ENCODE results near the gene SLC35B2.
A peak's percentile ranks its signal among the peaks of the same experiment; 100 is the strongest.

SLC35B2 gene

DNA sequence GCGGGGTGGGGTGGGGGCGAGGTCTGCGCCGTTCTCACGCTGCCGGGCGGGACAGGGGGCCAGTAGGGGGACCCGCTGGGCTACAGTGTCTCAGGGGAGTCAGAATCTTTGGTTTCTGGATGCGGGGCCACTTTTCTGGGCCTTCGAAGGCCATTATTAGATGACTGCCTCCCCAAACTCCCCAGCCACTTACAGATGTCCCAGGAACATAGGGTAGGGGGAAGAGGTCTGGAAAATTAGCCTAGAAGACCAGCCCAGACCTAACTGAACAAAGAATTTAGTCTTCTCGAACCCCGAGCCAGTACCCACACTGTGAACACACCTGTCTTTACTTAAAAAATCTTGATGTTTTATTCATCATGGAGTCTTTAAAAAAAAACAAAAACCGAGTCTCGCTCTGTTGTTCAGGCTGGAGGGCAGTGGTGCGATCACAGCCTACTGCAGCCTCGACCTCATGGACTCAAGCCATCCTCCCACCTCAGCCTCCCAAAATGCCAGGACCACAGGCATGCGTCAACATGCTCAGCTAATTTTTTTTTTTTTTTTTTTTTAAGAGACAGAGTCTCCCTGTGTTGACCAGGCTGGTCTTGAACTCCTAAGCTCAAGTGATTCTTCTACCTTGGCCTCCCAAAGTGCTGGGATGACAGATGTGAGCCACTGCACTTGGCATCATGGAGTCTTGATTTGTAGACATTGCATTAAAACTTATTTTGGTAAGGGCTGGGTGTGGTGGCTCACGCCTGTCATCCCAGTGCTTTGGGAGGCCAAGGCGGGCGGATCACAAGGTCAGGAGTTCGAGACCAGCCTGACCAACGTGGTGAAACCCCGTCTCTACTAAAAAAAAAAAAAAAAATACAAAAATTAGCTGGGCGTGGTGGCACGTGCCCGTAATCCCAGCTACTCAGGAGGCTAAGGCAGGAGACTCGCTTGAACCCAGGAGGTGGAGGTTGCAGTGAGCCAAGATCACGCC lies 37.2 kb downstream of the SLC35B2 start:
- no peak for DNase-seq

DNA sequence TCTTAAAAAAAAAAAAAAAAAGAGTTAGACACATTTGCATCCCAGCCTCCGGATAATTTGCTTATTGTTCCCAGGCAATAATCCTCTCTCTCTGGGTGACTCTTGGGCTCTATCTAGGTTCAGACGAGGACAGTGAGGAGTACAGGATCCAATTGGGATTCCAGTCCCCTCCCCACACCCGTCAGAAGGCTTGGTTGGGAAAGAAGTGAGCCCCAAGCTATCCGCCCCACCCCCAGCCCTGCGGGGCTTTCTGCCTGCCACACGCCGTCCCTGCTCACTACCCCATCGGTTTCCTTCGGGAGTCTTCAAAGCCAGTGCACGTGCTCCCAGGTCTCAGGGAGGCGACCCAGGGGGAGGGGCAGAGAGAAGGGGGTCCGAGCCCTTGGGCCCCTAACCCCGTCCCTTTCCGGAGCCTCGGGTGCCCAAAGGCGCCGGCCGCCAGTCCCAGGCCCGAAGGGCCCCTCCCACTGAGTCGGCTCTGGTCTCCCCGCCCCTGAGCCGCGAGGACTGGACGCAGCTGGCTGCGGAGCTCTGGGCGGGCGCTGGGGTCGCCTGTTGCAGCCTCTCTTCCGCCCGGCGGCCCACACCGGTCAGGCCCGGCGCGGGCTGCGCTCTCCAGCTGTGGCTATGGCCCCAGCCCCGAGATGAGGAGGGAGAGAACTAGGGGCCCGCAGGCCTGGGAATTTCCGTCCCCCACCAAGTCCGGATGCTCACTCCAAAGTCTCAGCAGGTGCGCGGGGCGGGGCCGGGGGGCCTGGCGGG lies 38.1 kb downstream of the SLC35B2 start:
- DNase-seq, result peak; percentile 12

DNA sequence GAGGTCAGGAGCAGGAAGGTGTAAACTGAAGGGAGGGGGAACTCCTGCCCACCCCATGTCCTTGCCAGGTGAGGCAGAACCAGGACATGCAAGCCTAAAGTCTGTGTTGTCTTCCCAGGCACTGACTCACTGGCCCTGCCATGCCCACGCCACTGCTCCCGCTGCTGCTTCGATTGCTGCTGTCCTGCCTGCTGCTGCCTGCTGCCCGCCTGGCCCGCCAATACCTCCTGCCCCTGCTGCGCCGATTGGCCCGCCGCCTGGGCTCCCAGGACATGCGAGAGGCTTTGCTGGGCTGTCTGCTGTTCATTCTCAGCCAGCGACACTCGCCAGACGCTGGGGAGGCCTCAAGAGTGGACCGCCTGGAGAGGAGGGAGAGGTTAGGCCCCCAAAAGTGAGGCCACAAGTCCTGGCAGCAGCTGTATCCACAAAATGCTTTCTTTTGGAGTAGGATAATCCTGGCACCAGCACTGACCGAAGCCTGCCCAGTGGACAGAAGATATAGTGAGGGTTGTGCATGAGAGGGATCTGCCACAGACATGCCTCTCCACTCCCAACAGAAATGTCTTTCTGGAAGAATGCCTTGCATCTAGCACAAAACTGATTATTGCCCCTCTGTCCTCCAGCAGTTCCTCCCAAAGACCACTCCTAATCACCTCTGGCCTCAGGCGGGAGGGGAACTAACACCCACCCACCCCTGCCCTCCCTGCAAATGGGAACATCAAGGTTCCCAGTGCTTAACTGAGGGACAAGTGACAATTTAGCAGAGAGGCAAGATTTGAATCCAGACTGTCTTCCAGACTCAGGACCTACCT lies 39.8 kb downstream of the SLC35B2 start:
- no peak for DNase-seq

DNA sequence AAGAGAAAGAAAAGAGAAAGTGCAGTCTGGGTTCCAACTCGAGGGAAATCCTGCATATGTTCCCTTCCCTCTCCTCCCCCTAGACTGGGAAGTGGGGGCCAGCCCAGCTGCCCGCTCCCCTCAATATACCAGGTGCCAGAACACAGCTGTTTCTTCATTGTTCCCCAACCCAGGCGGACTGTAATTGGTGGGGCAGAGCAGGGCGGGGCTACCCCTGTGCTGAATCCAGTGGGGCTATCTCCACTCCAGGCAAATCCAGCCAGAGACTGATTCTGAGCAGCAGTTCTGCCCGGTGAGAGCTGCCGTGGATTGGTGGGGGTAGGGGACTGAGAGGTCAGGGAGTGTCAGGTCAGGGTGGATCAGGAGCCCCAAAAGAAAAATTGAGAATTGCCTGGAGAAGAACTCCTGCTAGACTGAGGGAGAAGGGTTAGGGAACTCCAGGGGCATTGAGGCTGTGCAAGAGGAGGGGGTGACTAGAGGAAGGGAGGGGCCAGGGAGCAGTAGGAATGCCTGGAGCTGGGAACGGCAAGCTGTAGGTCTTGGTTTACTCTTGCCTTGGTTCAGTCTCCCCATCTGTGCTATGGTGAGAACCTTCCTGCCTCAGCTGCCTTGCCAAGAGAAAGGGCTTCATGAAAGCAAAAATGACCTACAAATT lies 40.5 kb downstream of the SLC35B2 start, which contains the start of gene MYMX:
TSS of gene MYMX (plus strand) at position 250 of the 655 bp plus-strand sequence. CDS start 546 bp downstream, outside the sequence.
- no peak for DNase-seq

DNA sequence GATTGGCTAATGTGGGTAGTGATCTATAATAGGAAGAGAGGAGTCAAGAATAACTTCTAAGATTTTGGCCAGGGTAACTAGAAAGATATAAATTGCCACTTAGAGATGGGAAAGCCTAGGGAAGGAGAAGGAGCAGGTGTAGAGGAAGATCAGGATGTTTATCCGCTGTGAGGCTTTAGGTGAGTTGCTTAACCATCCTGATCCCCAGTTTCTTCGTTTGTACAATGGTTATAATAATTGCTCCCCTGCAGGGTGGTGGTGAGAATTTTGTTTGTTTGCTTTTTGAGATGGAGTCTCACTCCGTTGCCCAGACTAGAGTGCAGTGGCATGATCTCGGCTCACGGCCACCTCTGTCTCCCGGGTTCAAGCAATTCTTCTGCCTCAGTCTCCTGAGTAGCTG lies 43.0 kb downstream of the SLC35B2 start:
- no peak for DNase-seq

DNA sequence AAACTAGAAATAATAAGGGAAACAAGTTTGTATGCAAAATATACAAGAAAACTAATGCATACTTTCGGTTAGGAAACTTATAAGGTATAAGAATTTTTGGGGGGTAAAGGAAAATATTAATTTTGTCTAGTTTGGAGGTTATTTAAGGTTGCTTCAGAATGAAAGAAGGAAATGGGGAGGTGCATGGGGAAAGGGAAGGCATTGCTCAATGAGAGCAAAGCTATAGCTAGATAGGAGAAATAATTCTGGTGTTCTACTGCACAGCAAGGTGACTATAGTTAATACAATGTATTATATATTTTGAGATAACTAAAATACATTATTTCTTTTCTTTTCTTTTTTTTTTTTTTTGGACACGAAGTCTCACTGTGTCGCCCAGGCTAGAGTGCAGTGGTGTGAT lies 46.0 kb downstream of the SLC35B2 start:
- no peak for DNase-seq

DNA sequence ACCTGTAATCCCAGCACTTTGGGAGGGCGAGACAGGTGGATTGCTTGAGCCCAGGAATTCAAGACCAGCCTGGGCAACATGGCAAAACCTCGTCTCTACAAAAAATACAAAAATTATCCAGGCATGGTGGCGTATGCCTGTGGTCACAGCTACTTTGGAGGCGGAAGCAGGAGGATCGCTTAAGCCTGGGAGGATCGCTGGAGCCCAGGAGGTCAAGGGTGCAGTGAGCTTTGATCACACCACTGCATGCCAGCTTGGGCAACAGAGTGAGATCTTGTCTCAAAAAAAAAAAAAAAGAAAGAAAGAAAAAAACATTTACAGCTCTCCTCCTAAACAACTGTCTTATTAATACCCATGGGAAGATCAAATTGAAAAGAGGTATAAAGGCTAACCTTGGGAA lies 49.4 kb downstream of the SLC35B2 start:
- DNase-seq, result no peak

All from CD4-positive, alpha-beta T cell treated with Interleukin-6 for 4 hours (primary cell).